Stimulated activated naive CD8-positive, alpha-beta T cell treated with anti-CD3 and anti-CD28 coated beads, Interleukin-15, Interleukin-2, amounts not matched to agents 100 U/mL and 50 U/mL, for 24 hours (primary cell): Measurements from ENCODE around the gene CLDN4.
A peak's percentile ranks its signal among the peaks of the same experiment; 100 is the strongest.
"Not testable (repeated sequence)": the region's sequence is repeated elsewhere in the genome, so short reads cannot be mapped to it uniquely, and the experiment has no call there.

Source experiments
- ATAC-seq: fragments of 150-1000 bp; cut with Tn5 transposase; one replicate; pipeline ENCODE4 v1.10.0; 2021
- DNase-seq: peaks from one replicate; pipeline ENCODE4 v3.0.0; 2021

Gene CLDN4

GRCh38 chr7:73842067-73842976, 11.5 kb downstream of the CLDN4 start, which contains the start of gene METTL27:
TSS of gene METTL27 (minus strand) at chr7:73842516. CDS start at chr7:73842140, 376 bp downstream.
- ATAC-seq = peak; percentile 99
- peak; percentile 91 for DNase-seq

GRCh38 chr7:73844131-73844547, 13.3 kb downstream of the CLDN4 start:
- DNase-seq (no peak), ATAC-seq (no peak)

GRCh38 chr7:73844848-73845460, 14.2 kb downstream of the CLDN4 start:
- DNase-seq = no peak
- no peak for ATAC-seq

GRCh38 chr7:73845701-73846195, 15.0 kb downstream of the CLDN4 start:
- ATAC-seq, DNase-seq: not testable (repeated sequence)

GRCh38 chr7:73847941-73848723, 17.3 kb downstream of the CLDN4 start:
- DNase-seq (no peak), ATAC-seq (no peak)

GRCh38 chr7:73850781-73851207, 20.0 kb downstream of the CLDN4 start:
- no peak for ATAC-seq
- DNase-seq = no peak

GRCh38 chr7:73851410-73852338, 20.9 kb downstream of the CLDN4 start:
- ATAC-seq (peak; percentile 96), DNase-seq (no peak)

GRCh38 chr7:73852500-73852899, 21.7 kb downstream of the CLDN4 start:
- no peak for DNase-seq
- no peak for ATAC-seq

GRCh38 chr7:73856941-73857340, 26.1 kb downstream of the CLDN4 start:
- DNase-seq = no peak
- no peak for ATAC-seq

GRCh38 chr7:73858807-73859206, 28.0 kb downstream of the CLDN4 start:
- ATAC-seq (no peak), DNase-seq (no peak)

- no peak for ATAC-seq
- DNase-seq = no peak
Measured at GRCh38 chr7:73860859-73861258, 30.1 kb downstream of the CLDN4 start, which contains the start of gene TMEM270. TSS of gene TMEM270 (plus strand) at chr7:73861159. CDS start at chr7:73861195, 36 bp downstream.

- no peak for DNase-seq
- no peak for ATAC-seq
Measured at GRCh38 chr7:73861305-73861704, 30.5 kb downstream of the CLDN4 start.

GRCh38 chr7:73864981-73865711, 34.4 kb downstream of the CLDN4 start:
- no peak for ATAC-seq
- DNase-seq = no peak

- no peak for ATAC-seq
- DNase-seq = peak; percentile 22
Measured at GRCh38 chr7:73865738-73866445, 35.1 kb downstream of the CLDN4 start.

- ATAC-seq = no peak
- no peak for DNase-seq
Measured at GRCh38 chr7:73866446-73866767, 35.6 kb downstream of the CLDN4 start.

- ATAC-seq = no peak
- no peak for DNase-seq
Measured at GRCh38 chr7:73869011-73869798, 38.4 kb downstream of the CLDN4 start.

GRCh38 chr7:73870041-73870492, 39.3 kb downstream of the CLDN4 start:
- DNase-seq (no peak), ATAC-seq (no peak)

GRCh38 chr7:73871163-73872011, 40.6 kb downstream of the CLDN4 start:
- no peak for DNase-seq
- no peak for ATAC-seq
